HEK293 (cell line): Measurements from ENCODE around the gene RTN1.

Source experiments
- CTCF ChIA-PET: fragments of 350-600 bp; formaldehyde crosslinking; extraction: SDS; loops from one replicate; lab custom pipeline; 2021; ENCODE audit warnings: antibody characterized with exemption; lab: Yijun Ruan, JAX
- POLR2A ChIA-PET: fragments of 300-600 bp; formaldehyde crosslinking; extraction: SDS; loops from one replicate; lab custom pipeline; 2020; ENCODE audit warnings: antibody characterized with exemption, inconsistent platforms; lab: Yijun Ruan, JAX
- H3K27ac ChIP-seq: fragments of 200-500 bp; sonication (Bioruptor generic); 2 replicates; pipeline ENCODE4 v1.5.1; 2014; ENCODE audit warnings: low read depth, low read length, control low read depth, inconsistent platforms; ENCODE audit errors: extremely low read depth
- H3K36me3 ChIP-seq, 2 experiments: fragments of 200-500 bp in 1 of 2; sonication (Bioruptor generic) in 1 of 2; 1 replicate in 1 of 2; 2 replicates in 1 of 2; pipeline ENCODE4 v1.5.1; 2014 to 2017; ENCODE audit warnings: inconsistent platforms in 2 of 2, low read length in 2 of 2; ENCODE audit not compliant: control insufficient read depth in 2 of 2, insufficient read depth in 1 of 2
- H3K4me1 ChIP-seq: fragments of 200-500 bp; sonication (Bioruptor generic); 2 replicates; pipeline ENCODE4 v1.5.1; 2014; ENCODE audit warnings: mild to moderate bottlenecking, low read length, inconsistent platforms; ENCODE audit not compliant: control insufficient read depth, insufficient read depth
- H3K4me3 ChIP-seq: 2 replicates; pipeline ENCODE4 v1.5.1; 2011; ENCODE audit warnings: low read depth, mild to moderate bottlenecking, control low read depth, low read length, moderate library complexity
- H3K9me3 ChIP-seq: fragments of 200-500 bp; sonication (Bioruptor generic); 2 replicates; pipeline ENCODE4 v1.5.1; 2014; ENCODE audit warnings: low read depth, low read length, inconsistent platforms; ENCODE audit not compliant: control insufficient read depth, insufficient read depth
- AEBP2 ChIP-seq: fragments of 450-650 bp; formaldehyde crosslinking; IDR thresholded peaks from 2 replicates; pipeline ENCODE4 v1.5.1; 2016; ENCODE audit warnings: missing biosample characterization, missing genetic modification characterization, borderline replicate concordance
- CTCF ChIP-seq: fragments of 450-650 bp; formaldehyde crosslinking; IDR thresholded peaks from 2 replicates; pipeline ENCODE4 v1.5.1; 2016; ENCODE audit warnings: missing biosample characterization, missing genetic modification characterization
- GLI2 ChIP-seq: fragments of 450-650 bp; formaldehyde crosslinking; IDR thresholded peaks from 2 replicates; pipeline ENCODE4; 2017; ENCODE audit warnings: missing biosample characterization, missing genetic modification characterization, low read depth, borderline replicate concordance
- IKZF3 ChIP-seq: fragments of 450-650 bp; IDR thresholded peaks from 2 replicates; pipeline ENCODE4 v1.5.0; 2018; ENCODE audit warnings: missing biosample characterization, mild to moderate bottlenecking, missing genetic modification characterization, moderate library complexity
- YY1 ChIP-seq: fragments of 450-650 bp; formaldehyde crosslinking; IDR thresholded peaks from 2 replicates; pipeline ENCODE4 v1.5.1; 2018; ENCODE audit warnings: missing biosample characterization, missing genetic modification characterization
- ZBTB7A ChIP-seq: fragments of 450-650 bp; formaldehyde crosslinking; IDR thresholded peaks from 2 replicates; pipeline ENCODE4 v1.5.1; 2016; ENCODE audit warnings: low read depth, missing biosample characterization, missing genetic modification characterization
- ZFP69B ChIP-seq: fragments of 450-650 bp; formaldehyde crosslinking; IDR thresholded peaks from 2 replicates; pipeline ENCODE4 v1.5.1; 2016; ENCODE audit warnings: missing biosample characterization, missing genetic modification characterization
- ZIC2 ChIP-seq: fragments of 450-650 bp; formaldehyde crosslinking; IDR thresholded peaks from 2 replicates; pipeline ENCODE4 v1.5.1; 2016; ENCODE audit warnings: missing biosample characterization, missing genetic modification characterization
- ZNF155 ChIP-seq: fragments of 450-650 bp; formaldehyde crosslinking; IDR thresholded peaks from 2 replicates; pipeline ENCODE4 v1.5.1; 2016; ENCODE audit warnings: missing biosample characterization, missing genetic modification characterization
- ZNF2 ChIP-seq: fragments of 450-650 bp; formaldehyde crosslinking; IDR thresholded peaks from 2 replicates; pipeline ENCODE4 v1.5.1; 2016; ENCODE audit warnings: missing biosample characterization, missing genetic modification characterization
- ZNF311 ChIP-seq: fragments of 450-650 bp; formaldehyde crosslinking; IDR thresholded peaks from 2 replicates; pipeline ENCODE4 v1.5.1; 2017; ENCODE audit warnings: missing biosample characterization, missing genetic modification characterization, borderline replicate concordance
- ZNF37A ChIP-seq: fragments of 450-650 bp; IDR thresholded peaks from 2 replicates; pipeline ENCODE4 v1.5.1; 2018; ENCODE audit warnings: missing biosample characterization, missing genetic modification characterization
- ZNF394 ChIP-seq: fragments of 450-650 bp; formaldehyde crosslinking; IDR thresholded peaks from 2 replicates; pipeline ENCODE4 v1.5.1; 2016; ENCODE audit warnings: missing biosample characterization, missing genetic modification characterization, mild to moderate bottlenecking, moderate library complexity, borderline replicate concordance
- ZNF426 ChIP-seq: fragments of 450-650 bp; formaldehyde crosslinking; IDR thresholded peaks from 2 replicates; pipeline ENCODE4 v1.5.1; 2017; ENCODE audit warnings: missing biosample characterization, missing genetic modification characterization, mild to moderate bottlenecking, inconsistent platforms, moderate library complexity
- ZNF513 ChIP-seq: fragments of 450-650 bp; IDR thresholded peaks from 2 replicates; pipeline ENCODE4 v1.5.1; 2018; ENCODE audit warnings: missing biosample characterization, missing genetic modification characterization
- ZNF521 ChIP-seq: fragments of 450-650 bp; formaldehyde crosslinking; IDR thresholded peaks from 2 replicates; pipeline ENCODE4 v1.5.1; 2017; ENCODE audit warnings: missing biosample characterization, mild to moderate bottlenecking, missing genetic modification characterization
- ZNF555 ChIP-seq: fragments of 450-650 bp; formaldehyde crosslinking; conservative IDR thresholded peaks from 2 replicates; pipeline ENCODE4 v1.5.1; 2017; ENCODE audit warnings: missing biosample characterization, mild to moderate bottlenecking, missing genetic modification characterization, inconsistent platforms
- ZNF624 ChIP-seq: fragments of 450-650 bp; formaldehyde crosslinking; IDR thresholded peaks from 2 replicates; pipeline ENCODE4 v1.5.1; 2017; ENCODE audit warnings: missing biosample characterization, missing genetic modification characterization
- ZNF629 ChIP-seq: fragments of 450-650 bp; formaldehyde crosslinking; IDR thresholded peaks from 2 replicates; pipeline ENCODE4 v1.5.1; 2017; ENCODE audit warnings: missing biosample characterization, missing genetic modification characterization
- ZNF658 ChIP-seq: fragments of 450-650 bp; formaldehyde crosslinking; IDR thresholded peaks from 2 replicates; pipeline ENCODE4; 2016; ENCODE audit warnings: missing biosample characterization, missing genetic modification characterization
- ZNF777 ChIP-seq: fragments of 450-650 bp; formaldehyde crosslinking; IDR thresholded peaks from 2 replicates; pipeline ENCODE4 v1.5.1; 2017; ENCODE audit warnings: missing biosample characterization, missing genetic modification characterization, borderline replicate concordance
- ZNF785 ChIP-seq: fragments of 450-650 bp; formaldehyde crosslinking; IDR thresholded peaks from 2 replicates; pipeline ENCODE4 v1.5.1; 2016; ENCODE audit warnings: missing biosample characterization, missing genetic modification characterization
- ZNF837 ChIP-seq: fragments of 450-650 bp; formaldehyde crosslinking; IDR thresholded peaks from 2 replicates; pipeline ENCODE4 v1.5.1; 2016; ENCODE audit warnings: missing biosample characterization, missing genetic modification characterization
- ZSCAN5A ChIP-seq: fragments of 450-650 bp; formaldehyde crosslinking; IDR thresholded peaks from 2 replicates; pipeline ENCODE4 v1.5.1; 2016; ENCODE audit warnings: missing biosample characterization, missing genetic modification characterization

The RTN1 gene

GRCh38 chr14:59695198-59695597 is 175.4 kb downstream of the RTN1 start:
- ChIA-PET CTCF (interaction anchor here (1.5 kb wide), 1 partner anchor 203 kb away, joined by 4 read pairs; no protein-coding TSS in a partner anchor), POLR2A (no interaction called here)
- TF ChIP-seq ZNF155 (no peak), ZNF37A (tag by site-specific recombination) (no peak), ZNF629 (tag by site-specific recombination) (no peak), ZSCAN5A (tag by site-specific recombination) (no peak), ZNF521 (no peak), ZFP69B (tag by site-specific recombination) (no peak), ZNF777 (tag by site-specific recombination) (no peak), CTCF (tag by site-specific recombination) (no peak), AEBP2 (no peak), GLI2 (no peak), ZNF394 (tag by site-specific recombination) (no peak), ZNF785 (tag by site-specific recombination) (no peak), ZNF426 (tag by site-specific recombination) (no peak), ZNF513 (tag by site-specific recombination) (no peak), ZNF837 (tag by site-specific recombination) (no peak), YY1 (no peak)
- no peaks in the 10 kb centered on the region for H3K36me3 ChIP-seq
- no peaks in the 10 kb centered on the region for H3K4me1 ChIP-seq
- no peaks in the 10 kb centered on the region for H3K9me3 ChIP-seq
- H3K27ac ChIP-seq: no peak overlapping the region
- H3K4me3 ChIP-seq: no peak overlapping the region

- H3K4me3 ChIP-seq: no peak overlapping the region
- ChIA-PET POLR2A (no interaction called here), CTCF (interaction anchor here (0.6 to 1.2 kb wide), 3 partner anchors 9 to 492 kb away, joined by 3 to 4 read pairs (median 3); partner anchors contain the start of gene CCDC175)
- H3K36me3 ChIP-seq: no peaks in the 10 kb centered on the region
- TF ChIP-seq ZNF658 (tag by site-specific recombination) (no peak), ZNF2 (tag by site-specific recombination) (no peak), ZNF555 (no peak), IKZF3 (tag by site-specific recombination) (no peak), ZNF624 (tag by site-specific recombination) (no peak), ZBTB7A (tag by site-specific recombination) (no peak), ZIC2 (tag by site-specific recombination) (no peak), ZNF311 (tag by site-specific recombination) (no peak)
- H3K4me1 ChIP-seq: no peaks in the 10 kb centered on the region
- H3K27ac ChIP-seq: no peak overlapping the region
- no peaks in the 10 kb centered on the region for H3K9me3 ChIP-seq
These were observed 179.3 kb downstream of the RTN1 start for GRCh38 chr14:59691266-59691665.
